Loucy (cell line): Measurements from ENCODE around the gene EXTL2.
A peak's percentile ranks its signal among the peaks of the same experiment; 100 is the strongest.

Source experiments
- H2AFZ ChIP-seq: fragments of 200-600 bp; sonication (generic); 2 replicates; pipeline ENCODE4 v1.6.0; 2016; ENCODE audit warnings: antibody characterized with exemption, mild to moderate bottlenecking, low read length, moderate library complexity
- H3F3A ChIP-seq: fragments of 200-600 bp; 2 replicates; pipeline ENCODE4 v1.6.0; 2016; ENCODE audit warnings: antibody characterized with exemption, low read depth, mild to moderate bottlenecking
- H3K27me3 ChIP-seq: fragments of 200-600 bp; sonication (generic); 2 replicates; pipeline ENCODE4 v1.6.1; 2014; ENCODE audit warnings: low read length, mild to moderate bottlenecking; ENCODE audit not compliant: insufficient read depth, poor library complexity, severe bottlenecking
- H3K36me3 ChIP-seq: fragments of 200-600 bp; sonication (generic); 2 replicates; pipeline ENCODE4 v1.6.1; 2016; ENCODE audit warnings: low read length; ENCODE audit not compliant: insufficient read depth
- H3K4me1 ChIP-seq: fragments of 200-600 bp; sonication (generic); 2 replicates; pipeline ENCODE4 v1.5.1; 2014; ENCODE audit warnings: low read length, mild to moderate bottlenecking; ENCODE audit not compliant: insufficient read depth, poor library complexity, severe bottlenecking
- H3K4me2 ChIP-seq: fragments of 200-600 bp; sonication (generic); 2 replicates; pipeline ENCODE4 v1.6.0; 2014; ENCODE audit warnings: antibody characterized with exemption, low read length, low read depth, mild to moderate bottlenecking; ENCODE audit not compliant: poor library complexity, severe bottlenecking
- H3K4me3 ChIP-seq: fragments of 200-600 bp; sonication (generic); 2 replicates; pipeline ENCODE4 v1.5.1; 2014; ENCODE audit warnings: low read length, mild to moderate bottlenecking, mixed read lengths; ENCODE audit not compliant: poor library complexity, severe bottlenecking
- H3K79me2 ChIP-seq: fragments of 200-600 bp; sonication (generic); 2 replicates; pipeline ENCODE4 v1.6.1; 2014; ENCODE audit warnings: low read length; ENCODE audit not compliant: insufficient read depth
- H3K9ac ChIP-seq: fragments of 200-600 bp; sonication (generic); 2 replicates; pipeline ENCODE4 v1.6.0; 2014; ENCODE audit warnings: mild to moderate bottlenecking, low read depth, low read length, moderate library complexity; ENCODE audit not compliant: poor library complexity, severe bottlenecking
- H3K9me2 ChIP-seq: fragments of 200-600 bp; sonication (generic); replicated peaks from 2 replicates; pipeline ENCODE4 v1.6.1; 2016; ENCODE audit warnings: low read depth, low read length, mixed read lengths
- H3K9me3 ChIP-seq: fragments of 200-600 bp; sonication (generic); 2 replicates; pipeline ENCODE4 v1.6.1; 2014; ENCODE audit warnings: mild to moderate bottlenecking, antibody characterized with exemption, low read length, low read depth; ENCODE audit not compliant: insufficient read depth
- H4K20me1 ChIP-seq: fragments of 200-600 bp; sonication (generic); 2 replicates; pipeline ENCODE4 v1.6.0; 2014; ENCODE audit warnings: antibody characterized with exemption, low read length, mild to moderate bottlenecking; ENCODE audit not compliant: insufficient read depth, poor library complexity, severe bottlenecking
- EZH2phosphoT487 ChIP-seq: fragments of 200-600 bp; IDR thresholded peaks from 2 replicates; pipeline ENCODE4 v1.6.1; 2018; ENCODE audit warnings: antibody characterized with exemption, mild to moderate bottlenecking, moderate library complexity, borderline replicate concordance
- TF ChIP-seq, protein P1 (sequence below): fragments of 200-600 bp; sonication (generic); conservative IDR thresholded peaks from 2 replicates; pipeline ENCODE4 v1.5.1; 2014; ENCODE audit warnings: mild to moderate bottlenecking, antibody characterized with exemption, low read length

The EXTL2 gene

GRCh38 chr1:100896481-100896982, 1.9 kb upstream of the EXTL2 start:
- Histone ChIP-seq H3K4me1 (peaks cover 50% of the 10 kb centered on the region), H2AFZ (peak overlapping the region; percentile 99), H3K4me3 (peak overlapping the region; percentile 83), H3K27me3 (no peaks in the 10 kb centered on the region), H3K79me2 (peaks cover 63% of the 10 kb centered on the region), H3K9me3 (no peaks in the 10 kb centered on the region), H3K9ac (peak overlapping the region; percentile 83), H4K20me1 (peaks cover 23% of the 10 kb centered on the region), H3F3A (0 out of 2 replicates have a peak, but pooled peaks cover 7% of the 10 kb centered on the region), H3K4me2 (peak overlapping the region; percentile 75), H3K9me2 (no peaks in the 10 kb centered on the region), H3K36me3 (no peaks in the 10 kb centered on the region)
- TF ChIP-seq, protein P1, sequence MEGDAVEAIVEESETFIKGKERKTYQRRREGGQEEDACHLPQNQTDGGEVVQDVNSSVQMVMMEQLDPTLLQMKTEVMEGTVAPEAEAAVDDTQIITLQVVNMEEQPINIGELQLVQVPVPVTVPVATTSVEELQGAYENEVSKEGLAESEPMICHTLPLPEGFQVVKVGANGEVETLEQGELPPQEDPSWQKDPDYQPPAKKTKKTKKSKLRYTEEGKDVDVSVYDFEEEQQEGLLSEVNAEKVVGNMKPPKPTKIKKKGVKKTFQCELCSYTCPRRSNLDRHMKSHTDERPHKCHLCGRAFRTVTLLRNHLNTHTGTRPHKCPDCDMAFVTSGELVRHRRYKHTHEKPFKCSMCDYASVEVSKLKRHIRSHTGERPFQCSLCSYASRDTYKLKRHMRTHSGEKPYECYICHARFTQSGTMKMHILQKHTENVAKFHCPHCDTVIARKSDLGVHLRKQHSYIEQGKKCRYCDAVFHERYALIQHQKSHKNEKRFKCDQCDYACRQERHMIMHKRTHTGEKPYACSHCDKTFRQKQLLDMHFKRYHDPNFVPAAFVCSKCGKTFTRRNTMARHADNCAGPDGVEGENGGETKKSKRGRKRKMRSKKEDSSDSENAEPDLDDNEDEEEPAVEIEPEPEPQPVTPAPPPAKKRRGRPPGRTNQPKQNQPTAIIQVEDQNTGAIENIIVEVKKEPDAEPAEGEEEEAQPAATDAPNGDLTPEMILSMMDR, result no peak
- no peak for TF ChIP-seq EZH2phosphoT487

- Histone ChIP-seq H3K4me3 (peak within 1 kb of the TSS; percentile 83), H2AFZ (peak within 1 kb of the TSS; percentile 99), H3K9me2 (no peaks in the 10 kb centered on the region), H3K9ac (peak within 1 kb of the TSS; percentile 83), H3K27me3 (no peaks in the 10 kb centered on the region), H3F3A (0 out of 2 replicates have a peak, but pooled peaks cover 7% of the 10 kb centered on the region), H3K79me2 (peaks cover 60% of the 10 kb centered on the region), H4K20me1 (peaks cover 23% of the 10 kb centered on the region), H3K4me2 (peak within 1 kb of the TSS; percentile 75), H3K36me3 (no peaks in the 10 kb centered on the region), H3K4me1 (peaks cover 49% of the 10 kb centered on the region), H3K9me3 (no peaks in the 10 kb centered on the region)
- TF ChIP-seq EZH2phosphoT487, result no peak
- TF ChIP-seq, protein P1, result no peak
Measured at GRCh38 chr1:100895540-100896480, 1.2 kb upstream of the EXTL2 start, which contains the start of gene SLC30A7. TSS of gene SLC30A7 (plus strand) at chr1:100896090. CDS start at chr1:100896263, 173 bp downstream.

DNA sequence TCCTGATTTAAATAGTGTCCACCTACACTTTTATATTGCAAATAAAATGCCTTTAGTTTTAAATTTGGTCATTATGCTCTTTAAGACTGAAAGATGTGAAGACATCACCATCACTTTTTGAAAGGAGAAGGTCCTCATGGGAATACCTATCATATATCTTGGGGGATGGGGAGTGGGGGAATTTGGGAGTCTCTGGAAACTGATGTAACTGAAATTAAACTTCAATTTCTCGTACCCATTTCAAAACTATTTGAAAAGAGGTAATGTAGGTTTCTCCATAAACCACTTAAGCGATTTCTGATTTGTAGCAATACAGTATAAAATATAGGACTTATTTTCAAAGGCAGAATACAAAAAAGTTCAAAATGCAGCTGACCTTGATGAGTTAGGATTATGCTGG, 924 bp downstream of the EXTL2 start:
- H2AFZ ChIP-seq, result no peak overlapping the region

More for the DNA sequence above, 924 bp downstream of the EXTL2 start:
- Histone ChIP-seq H3K36me3 (no peaks in the 10 kb centered on the region), H3K9ac (peak overlapping the region; percentile 83), H3F3A (0 out of 2 replicates have a peak, but pooled peaks cover 7% of the 10 kb centered on the region), H4K20me1 (peaks cover 14% of the 10 kb centered on the region), H3K4me3 (peak overlapping the region; percentile 83), H3K27me3 (no peaks in the 10 kb centered on the region), H3K4me1 (peaks cover 40% of the 10 kb centered on the region), H3K79me2 (peaks cover 49% of the 10 kb centered on the region), H3K9me2 (no peaks in the 10 kb centered on the region), H3K4me2 (peak overlapping the region; percentile 75), H3K9me3 (peaks cover 14% of the 10 kb centered on the region; the same call in 1 of the 2 replicates)
- TF ChIP-seq, protein P1, result no peak
- no peak for TF ChIP-seq EZH2phosphoT487
